Colonic mucosa (tissue), 4 donors: ENCODE data around the gene PRIMA1. TPM values are rescaled to one million over a fixed set of nuclear protein-coding genes. Genes with fewer than 3 reads are reported as not detected.

ENCODE experiments used
- DNase-seq: peaks from one replicate; pipeline ENCODE4 v3.0.0-alpha.2; 2020
- H3K27ac ChIP-seq: fragments of 200-600 bp; one replicate; pipeline ENCODE4 v1.8.0; 2021
- H3K27me3 ChIP-seq: fragments of 200-600 bp; one replicate; pipeline ENCODE4 v1.8.0; 2021
- H3K36me3 ChIP-seq: fragments of 200-600 bp; one replicate; pipeline ENCODE4 v1.8.0; 2021
- H3K4me1 ChIP-seq: fragments of 200-600 bp; one replicate; pipeline ENCODE4 v1.8.0; 2021; ENCODE audit warnings: mild to moderate bottlenecking
- H3K4me3 ChIP-seq: fragments of 200-600 bp; one replicate; pipeline ENCODE4 v1.8.0; 2021
- H3K9ac ChIP-seq, 2 donors: one replicate each; pipeline ENCODE4 v1.7.0; 2013; ENCODE audit warnings: control low read depth in 2 of 2, low read depth in 2 of 2, low read length in 2 of 2
- H3K9me3 ChIP-seq: fragments of 200-600 bp; one replicate; pipeline ENCODE4 v1.8.0; 2021
- intact Hi-C: fragments of 100-400 bp; cut with DNase I; formaldehyde crosslinking; loops from one replicate; pipeline ENCODE4 v1.14.1; 2022
- total RNA-seq, 2 donors: library from RNA; stranded (reverse); fragmentation: NEBNext Ultra II Directional in 1 of 2; extraction: Animal tissue kit (Norgen Biotek cat#: 25700) in 1 of 2; gene quantifications; one replicate each; pipeline ENCODE4 v1.2.1, GENCODE V29; 2021
- TF ChIP-seq, protein P1 (sequence below): fragments of 200-600 bp; IDR thresholded peaks from one replicate; pipeline ENCODE4 v1.8.0; 2022; ENCODE audit warnings: antibody characterized with exemption, mild to moderate bottlenecking
- donor health status: healthy.
- donor health status: DM: no; HTN: no; CAD: no.
- donor health status: DM: no; HTN: no; CAD: no.

PRIMA1 gene
- total RNA-seq, 2 donors from 2014 or later, result 1.2 to 4.4 TPM

DNA sequence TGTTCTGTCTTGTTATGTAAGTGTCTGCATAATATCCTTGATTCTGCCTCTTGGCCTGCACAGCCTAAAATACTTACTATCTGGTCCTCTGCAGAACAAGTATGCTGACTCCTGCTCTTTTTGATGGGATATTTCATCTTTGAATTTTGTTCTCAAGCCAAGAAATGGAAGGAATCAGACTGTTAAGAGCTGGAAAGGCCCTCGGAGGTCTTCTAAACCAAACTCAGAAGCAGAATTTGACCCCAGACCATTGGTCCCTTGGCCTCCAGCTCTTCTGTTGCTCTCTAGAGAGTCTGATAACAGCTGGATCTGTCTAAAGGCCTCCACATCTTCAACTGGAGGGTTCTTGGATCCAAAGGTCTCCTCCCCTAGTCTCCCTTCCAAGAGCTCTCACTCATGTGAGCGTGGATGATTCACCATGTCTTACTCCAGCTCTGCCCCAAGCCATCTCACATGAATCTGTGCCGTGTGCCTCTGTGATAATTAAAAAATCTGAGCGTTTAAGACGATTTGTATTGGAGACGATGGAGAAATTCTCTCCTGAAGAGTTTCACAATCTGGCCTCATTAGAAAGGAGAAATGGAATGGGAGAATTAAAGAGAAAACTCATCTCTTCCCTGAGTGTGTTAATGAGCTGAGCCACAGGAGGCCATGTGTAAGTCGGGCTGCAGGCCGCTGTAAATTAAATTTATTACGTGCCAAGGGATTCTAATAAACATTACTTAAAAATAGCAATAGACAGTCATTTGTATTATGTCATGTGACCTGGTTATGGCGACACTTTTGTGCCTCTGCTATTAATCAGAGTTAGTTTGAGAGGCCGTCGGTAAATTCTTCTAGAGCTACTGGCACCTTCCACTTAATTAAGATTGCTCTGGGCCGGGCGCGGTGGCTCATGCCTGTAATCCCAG is 15.4 kb upstream of the PRIMA1 start:
- H3K9me3 ChIP-seq, result no peaks in the 10 kb centered on the region
- H3K4me3 ChIP-seq, result no peak overlapping the region
- peak; percentile 23 for DNase-seq
- H3K9ac ChIP-seq, result no peak overlapping the region
- no peaks in the 10 kb centered on the region for H3K36me3 ChIP-seq
- no peaks in the 10 kb centered on the region for H3K4me1 ChIP-seq
- no peak overlapping the region for H3K27ac ChIP-seq
- intact Hi-C loops, result no loop called here
- no peaks in the 10 kb centered on the region for H3K27me3 ChIP-seq
- TF ChIP-seq, protein P1, sequence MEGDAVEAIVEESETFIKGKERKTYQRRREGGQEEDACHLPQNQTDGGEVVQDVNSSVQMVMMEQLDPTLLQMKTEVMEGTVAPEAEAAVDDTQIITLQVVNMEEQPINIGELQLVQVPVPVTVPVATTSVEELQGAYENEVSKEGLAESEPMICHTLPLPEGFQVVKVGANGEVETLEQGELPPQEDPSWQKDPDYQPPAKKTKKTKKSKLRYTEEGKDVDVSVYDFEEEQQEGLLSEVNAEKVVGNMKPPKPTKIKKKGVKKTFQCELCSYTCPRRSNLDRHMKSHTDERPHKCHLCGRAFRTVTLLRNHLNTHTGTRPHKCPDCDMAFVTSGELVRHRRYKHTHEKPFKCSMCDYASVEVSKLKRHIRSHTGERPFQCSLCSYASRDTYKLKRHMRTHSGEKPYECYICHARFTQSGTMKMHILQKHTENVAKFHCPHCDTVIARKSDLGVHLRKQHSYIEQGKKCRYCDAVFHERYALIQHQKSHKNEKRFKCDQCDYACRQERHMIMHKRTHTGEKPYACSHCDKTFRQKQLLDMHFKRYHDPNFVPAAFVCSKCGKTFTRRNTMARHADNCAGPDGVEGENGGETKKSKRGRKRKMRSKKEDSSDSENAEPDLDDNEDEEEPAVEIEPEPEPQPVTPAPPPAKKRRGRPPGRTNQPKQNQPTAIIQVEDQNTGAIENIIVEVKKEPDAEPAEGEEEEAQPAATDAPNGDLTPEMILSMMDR, result no peak

DNA sequence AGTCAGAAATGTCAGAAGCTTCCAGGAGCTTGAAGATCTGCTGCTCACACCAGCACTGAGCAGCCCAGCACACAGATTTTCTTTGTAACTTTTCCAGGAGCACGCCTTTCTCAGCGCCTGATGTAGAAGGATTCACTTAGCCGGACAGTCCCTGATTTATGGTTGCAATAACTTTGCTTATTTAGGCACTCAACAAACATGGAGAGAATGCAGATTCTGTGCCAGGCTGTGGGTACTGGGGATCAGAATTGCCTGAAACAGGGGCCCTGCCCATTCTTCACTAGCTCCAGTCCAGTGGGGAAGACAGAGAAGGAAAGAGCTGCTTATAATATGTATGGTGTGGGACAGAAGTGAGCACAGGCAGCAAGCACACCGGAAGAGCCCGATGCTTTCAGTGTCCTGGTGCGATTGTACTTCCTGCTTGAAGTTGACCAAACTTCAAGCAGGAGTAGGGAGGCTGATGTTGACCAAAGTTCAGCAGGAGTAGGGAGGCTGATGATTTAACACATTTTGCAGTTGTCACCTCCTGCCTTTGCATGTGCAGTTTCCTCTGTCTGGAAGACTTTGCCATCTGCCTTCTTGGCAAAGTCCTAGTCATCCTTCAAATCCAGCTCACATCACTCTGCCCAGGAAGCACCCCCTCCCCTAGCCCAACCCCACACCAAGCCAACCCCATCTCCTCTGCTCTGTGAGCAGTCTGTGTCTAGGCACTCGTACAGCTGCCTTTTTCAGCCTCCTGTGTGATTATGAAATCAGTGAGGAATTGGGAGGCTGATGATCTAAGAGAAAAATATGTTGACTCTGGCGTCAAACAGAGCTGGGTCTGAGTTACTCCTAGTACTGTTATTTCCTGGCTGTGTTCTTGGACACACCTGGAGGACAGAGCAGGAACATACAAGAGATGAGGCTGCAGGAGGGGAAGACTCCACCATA is 12.0 kb upstream of the PRIMA1 start:
- H3K9ac ChIP-seq, result no peak overlapping the region
- no peak overlapping the region for H3K27ac ChIP-seq
- H3K36me3 ChIP-seq, result no peaks in the 10 kb centered on the region
- intact Hi-C loops, result no loop called here
- DNase-seq, result no peak
- no peaks in the 10 kb centered on the region for H3K27me3 ChIP-seq
- TF ChIP-seq, protein P1, result no peak
- no peaks in the 10 kb centered on the region for H3K4me1 ChIP-seq
- H3K4me3 ChIP-seq, result no peak overlapping the region
- H3K9me3 ChIP-seq, result no peaks in the 10 kb centered on the region

DNA sequence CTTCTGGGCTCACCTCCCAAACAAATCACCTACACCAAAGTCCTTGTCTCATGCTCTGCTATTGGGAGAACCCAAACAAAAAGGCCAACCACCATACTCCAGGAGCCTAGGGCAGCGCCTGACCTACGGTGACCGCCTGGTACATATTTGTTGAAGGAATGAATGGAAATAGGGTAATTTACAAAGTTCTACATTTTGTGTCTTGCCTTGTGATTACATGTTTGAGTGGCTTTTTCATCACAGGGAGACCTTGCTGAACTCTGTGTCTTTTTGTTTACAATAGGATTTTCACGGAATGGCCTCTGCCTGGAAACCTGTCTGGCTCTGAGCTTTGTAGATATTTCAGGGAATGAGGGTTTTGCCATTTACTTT is 11.3 kb upstream of the PRIMA1 start:
- H3K9ac ChIP-seq, result no peak overlapping the region
- H3K36me3 ChIP-seq, result no peaks in the 10 kb centered on the region
- H3K4me1 ChIP-seq, result no peaks in the 10 kb centered on the region
- no peaks in the 10 kb centered on the region for H3K27me3 ChIP-seq
- no peaks in the 10 kb centered on the region for H3K9me3 ChIP-seq
- intact Hi-C loops, result no loop called here
- no peak for DNase-seq
- TF ChIP-seq, protein P1, result no peak
- no peak overlapping the region for H3K4me3 ChIP-seq
- no peak overlapping the region for H3K27ac ChIP-seq

DNA sequence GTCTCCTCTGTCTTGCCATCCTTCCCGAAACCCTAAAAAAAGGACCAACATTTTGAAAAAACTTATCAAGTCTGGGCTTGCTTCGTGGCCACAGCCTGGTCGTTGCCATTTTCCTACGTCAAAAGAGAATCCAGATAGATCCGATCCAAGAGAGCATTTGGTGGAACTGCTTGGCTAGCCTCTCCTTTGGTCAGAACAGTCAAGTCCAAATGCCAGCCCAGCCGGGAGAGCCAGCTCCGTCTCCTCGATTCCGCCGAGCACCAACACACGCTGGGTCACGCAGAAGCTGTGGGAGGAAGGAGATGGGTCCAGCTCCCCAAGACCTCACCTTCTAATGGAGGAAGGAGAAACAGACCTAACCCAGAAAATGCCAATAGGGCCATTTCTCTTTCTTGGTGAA is 9.3 kb upstream of the PRIMA1 start:
- TF ChIP-seq, protein P1, result no peak
- intact Hi-C loops, result no loop called here
- H3K27me3 ChIP-seq, result no peaks in the 10 kb centered on the region
- H3K4me3 ChIP-seq, result no peak overlapping the region
- no peak overlapping the region for H3K9ac ChIP-seq
- no peaks in the 10 kb centered on the region for H3K4me1 ChIP-seq
- H3K27ac ChIP-seq, result no peak overlapping the region
- no peak for DNase-seq
- no peaks in the 10 kb centered on the region for H3K9me3 ChIP-seq
- H3K36me3 ChIP-seq, result no peaks in the 10 kb centered on the region

DNA sequence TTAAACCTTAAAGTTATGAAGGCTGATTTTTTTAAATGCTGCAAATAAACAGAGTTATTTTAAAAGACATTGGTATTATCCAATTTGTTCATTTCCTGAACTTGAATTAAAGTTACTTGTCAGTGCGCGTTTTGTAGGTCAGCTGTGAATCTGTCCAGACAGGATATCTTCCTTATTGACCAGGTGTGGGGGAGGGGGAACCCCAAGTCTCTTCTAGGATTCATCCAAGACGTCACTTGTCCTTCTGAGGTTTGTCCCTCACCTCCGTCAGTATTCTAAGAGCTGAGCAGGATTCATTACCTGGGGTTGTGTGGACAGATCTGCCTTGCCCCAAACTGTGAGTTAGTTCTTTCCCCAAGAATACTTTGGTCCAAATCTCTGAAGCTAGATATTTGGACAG is 8.8 kb upstream of the PRIMA1 start:
- DNase-seq, result no peak
- no peak overlapping the region for H3K4me3 ChIP-seq
- TF ChIP-seq, protein P1, result no peak
- H3K9ac ChIP-seq, result no peak overlapping the region
- H3K27ac ChIP-seq, result no peak overlapping the region
- no peaks in the 10 kb centered on the region for H3K9me3 ChIP-seq
- intact Hi-C loops, result no loop called here
- no peaks in the 10 kb centered on the region for H3K4me1 ChIP-seq
- no peaks in the 10 kb centered on the region for H3K27me3 ChIP-seq
- no peaks in the 10 kb centered on the region for H3K36me3 ChIP-seq
